Measurements from ENCODE around the gene VIL1.

GRCh38 chr2:218375212-218375611 lies 43.7 kb upstream of the VIL1 start:
- no peak for TF ChIP-seq CTCF (IDR thresholded peaks at IDR 0.05; ENCODE audit: insufficient read depth, low read length, poor library complexity, severe bottlenecking)
- TF ChIP-seq EZH2phosphoT487 (conservative IDR thresholded peaks at IDR 0.05; ENCODE audit: low read length): no peak

All from SU-DHL-6 (cell line).